IPS DF 19.7 (cell line): ENCODE results near the gene LRRK2.
"Not testable (repeated sequence)": the region's sequence is repeated elsewhere in the genome, so short reads cannot be mapped to it uniquely, and the experiment has no call there.

ENCODE experiments used
- DNase-seq: peaks from one replicate; pipeline ENCODE4 v3.0.0-alpha.2; 2013; ENCODE audit warnings: low read depth, low spot score

LRRK2 gene

GRCh38 chr12:40224439-40225291 is at the start of gene LRRK2:
TSS of gene LRRK2 (plus strand) at chr12:40224997. CDS start at chr12:40225132, 135 bp downstream.
- no peak for DNase-seq

DNA sequence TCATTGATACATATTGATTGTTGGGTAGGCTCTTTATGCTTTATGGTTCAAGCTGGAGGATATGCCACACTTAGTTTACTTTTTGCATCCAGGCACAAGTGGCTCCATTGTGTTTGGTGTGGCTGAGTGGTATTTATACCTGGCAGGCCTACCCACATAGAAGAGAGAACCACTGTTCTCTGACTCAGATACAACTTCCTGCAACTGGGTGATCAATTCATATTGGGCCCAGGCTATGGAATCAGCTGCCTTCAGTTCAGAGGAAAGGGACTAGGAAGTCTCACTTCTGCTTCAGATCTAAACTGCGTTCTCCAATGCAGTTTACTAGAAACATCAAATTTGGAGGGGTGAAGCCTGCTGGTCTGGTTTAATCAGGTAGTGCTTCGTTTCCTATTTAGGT is 49.8 kb upstream of the LRRK2 start:
- DNase-seq: no peak

GRCh38 chr12:40175489-40175888 is 49.3 kb upstream of the LRRK2 start:
- no peak for DNase-seq

DNA sequence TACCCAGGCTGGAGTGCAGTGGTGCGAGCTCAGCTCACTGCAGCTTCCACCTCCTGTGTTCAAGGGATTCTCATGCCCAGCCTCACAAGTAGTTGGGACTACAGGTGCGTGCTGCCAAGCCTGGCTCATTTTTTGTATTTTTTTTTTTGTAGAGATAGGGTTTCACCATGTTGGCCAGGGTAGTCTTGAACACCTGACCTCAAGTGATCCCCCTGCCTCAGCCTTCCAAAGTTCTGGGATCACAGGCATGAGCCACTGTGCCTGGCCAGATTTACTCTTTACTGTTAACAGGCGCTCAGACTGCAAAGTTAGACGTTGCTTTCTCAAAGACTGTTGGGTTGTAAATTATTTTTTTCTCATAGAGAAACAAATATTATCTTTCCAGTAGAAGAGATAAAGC is 46.1 kb upstream of the LRRK2 start:
- no peak for DNase-seq

GRCh38 chr12:40181490-40181889 is 43.3 kb upstream of the LRRK2 start:
- no peak for DNase-seq

GRCh38 chr12:40183715-40184114 is 41.1 kb upstream of the LRRK2 start:
- no peak for DNase-seq

DNA sequence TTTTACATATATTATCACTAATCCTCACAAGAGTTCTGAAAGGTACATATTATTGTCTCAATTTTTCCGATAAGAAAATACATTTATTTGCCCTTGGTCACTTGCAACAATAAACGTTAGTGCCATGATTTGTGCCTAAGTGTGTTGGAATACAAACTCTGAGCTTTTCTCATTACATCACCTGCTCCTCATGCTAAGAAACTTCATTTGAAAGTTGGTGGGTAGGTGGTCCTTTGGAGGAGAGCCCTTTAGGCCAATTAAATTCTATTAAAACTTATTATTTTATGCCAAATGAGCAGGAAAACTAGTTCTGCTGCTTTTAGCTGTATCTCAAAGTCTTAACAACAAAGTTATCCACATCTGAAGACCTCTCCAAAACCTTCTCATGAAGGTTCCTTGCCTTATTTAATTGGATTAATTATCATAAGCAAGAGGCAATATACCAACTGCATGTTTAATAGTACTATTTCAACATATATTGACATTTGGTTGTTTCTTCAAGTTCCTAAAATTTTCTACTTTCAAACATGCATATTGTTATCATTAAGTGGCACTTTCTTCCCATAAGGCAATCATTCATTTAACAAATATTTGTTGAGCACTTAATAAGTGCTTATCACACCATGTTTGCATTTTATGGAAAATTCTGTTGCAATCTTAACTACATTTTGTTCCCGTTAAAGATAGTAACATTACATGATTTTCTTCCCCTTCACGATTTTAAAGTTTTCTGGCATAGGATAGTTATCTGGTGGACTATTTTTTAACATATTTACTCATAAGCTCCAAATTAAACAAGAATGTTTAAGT is 40.1 kb upstream of the LRRK2 start:
- DNase-seq: no peak

DNA sequence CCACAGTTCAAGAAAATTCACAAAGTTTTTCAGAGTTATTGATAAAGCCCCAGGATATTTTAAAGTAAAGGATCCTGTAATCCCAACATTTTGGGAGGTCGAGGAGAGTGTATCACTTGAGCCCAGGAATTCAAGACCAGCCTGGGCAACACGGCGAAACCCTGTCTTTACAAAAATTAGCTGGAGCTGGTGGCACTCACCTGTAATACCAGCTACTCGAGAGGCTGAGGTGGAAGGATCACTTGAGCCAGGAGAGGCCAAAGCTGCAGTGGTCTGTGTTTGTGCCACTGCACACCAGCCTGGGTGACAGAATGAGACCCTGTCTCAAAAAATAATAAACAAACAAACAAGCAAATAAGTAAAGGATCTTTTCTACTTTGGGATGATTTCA is 39.5 kb upstream of the LRRK2 start:
- DNase-seq: no peak

- DNase-seq: no peak
Observed at GRCh38 chr12:40188558-40189320, 36.1 kb upstream of the LRRK2 start.

DNA sequence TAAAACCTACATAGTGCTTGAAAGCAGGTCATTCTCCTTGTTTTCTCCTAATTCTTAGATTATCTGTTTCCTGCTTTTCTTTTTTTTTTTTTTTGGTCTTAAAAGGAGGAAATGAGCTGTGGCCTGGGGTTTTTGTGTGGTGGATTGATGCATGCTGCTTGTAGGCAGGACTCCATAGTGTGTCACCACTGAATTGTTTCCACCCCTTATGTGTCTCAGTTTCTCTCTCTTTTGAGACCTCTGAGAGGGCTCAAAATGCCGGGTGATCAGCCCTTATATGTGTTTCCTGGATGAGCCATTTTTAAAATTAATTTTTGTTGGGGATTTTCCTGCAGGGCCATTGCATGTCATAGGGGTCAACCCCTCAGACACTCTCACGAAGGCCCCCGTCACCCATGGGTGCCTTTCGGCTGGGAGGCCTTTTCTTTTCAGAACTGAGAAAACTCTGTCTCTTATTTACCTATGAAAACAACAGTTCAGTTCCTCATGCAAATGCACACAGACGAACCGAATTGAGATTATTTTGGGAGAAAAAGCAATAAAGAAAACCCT is 32.0 kb upstream of the LRRK2 start:
- no peak for DNase-seq

GRCh38 chr12:40194846-40195245 is 30.0 kb upstream of the LRRK2 start:
- DNase-seq: no peak

DNA sequence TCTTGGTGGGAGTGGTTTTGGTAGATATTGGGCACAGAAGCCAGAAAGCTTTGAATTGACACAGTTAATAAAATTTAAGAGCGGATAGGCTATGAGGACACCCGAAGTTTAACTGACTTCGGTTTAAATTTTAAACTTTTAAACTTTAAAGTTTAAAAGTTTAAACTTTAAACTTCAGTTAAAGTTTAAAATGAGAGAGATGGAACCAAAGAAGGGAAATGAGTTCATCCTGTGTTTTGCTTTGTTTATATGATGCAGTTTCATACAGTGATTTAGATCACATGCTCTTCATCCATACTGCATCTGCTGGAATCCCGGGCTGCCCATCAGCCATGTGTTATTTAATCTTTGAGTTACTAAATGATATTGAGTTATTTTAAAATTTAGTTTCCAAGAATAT is 27.2 kb upstream of the LRRK2 start:
- DNase-seq: no peak

GRCh38 chr12:40198601-40199000 is 26.2 kb upstream of the LRRK2 start:
- no peak for DNase-seq

DNA sequence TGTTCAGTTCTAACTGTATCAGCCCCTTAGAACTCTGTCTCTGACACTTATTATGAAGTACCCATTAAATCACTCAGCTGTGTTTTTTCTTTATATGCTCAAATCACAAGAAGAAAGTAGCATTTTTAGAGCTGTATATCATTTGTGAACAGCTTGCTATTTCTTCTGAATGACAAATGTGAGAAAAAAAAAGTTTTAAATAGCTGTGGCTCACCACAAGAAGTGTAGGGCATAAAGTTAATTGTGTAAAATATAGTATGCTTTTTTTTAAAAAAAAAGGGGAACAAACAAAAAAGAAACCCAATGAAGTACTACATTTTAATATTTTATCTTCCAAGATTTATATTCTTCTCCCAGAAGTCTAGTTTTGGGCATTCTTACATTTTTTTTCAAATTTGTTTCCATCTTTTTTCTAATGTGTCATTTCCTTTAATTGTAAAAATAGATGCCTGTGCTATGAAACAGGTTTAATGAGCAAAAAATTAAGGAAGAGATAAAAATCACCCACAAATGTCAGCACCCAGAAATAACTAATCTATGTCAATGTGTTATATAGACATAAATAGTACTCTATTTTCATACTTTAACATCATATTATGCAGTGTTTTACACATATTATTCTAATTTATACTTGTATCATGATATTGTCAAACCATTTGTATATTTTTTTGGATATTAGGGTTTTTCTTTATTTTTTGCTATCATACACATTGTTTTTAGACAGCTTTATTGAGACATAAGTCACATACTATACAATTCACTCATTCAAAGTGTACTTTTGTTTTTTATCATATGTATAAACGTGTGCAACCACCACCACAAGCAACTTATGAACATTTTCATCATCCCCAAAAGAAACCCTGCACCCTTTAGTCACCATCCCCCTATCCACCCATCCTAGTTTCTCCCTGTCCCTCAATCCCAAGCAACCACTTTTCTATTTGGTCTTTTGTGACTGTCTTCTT is 22.4 kb upstream of the LRRK2 start:
- no peak for DNase-seq

- DNase-seq: no peak
Observed at GRCh38 chr12:40203060-40203430, 21.8 kb upstream of the LRRK2 start.

GRCh38 chr12:40204337-40204736 is 20.5 kb upstream of the LRRK2 start:
- DNase-seq: no peak

DNA sequence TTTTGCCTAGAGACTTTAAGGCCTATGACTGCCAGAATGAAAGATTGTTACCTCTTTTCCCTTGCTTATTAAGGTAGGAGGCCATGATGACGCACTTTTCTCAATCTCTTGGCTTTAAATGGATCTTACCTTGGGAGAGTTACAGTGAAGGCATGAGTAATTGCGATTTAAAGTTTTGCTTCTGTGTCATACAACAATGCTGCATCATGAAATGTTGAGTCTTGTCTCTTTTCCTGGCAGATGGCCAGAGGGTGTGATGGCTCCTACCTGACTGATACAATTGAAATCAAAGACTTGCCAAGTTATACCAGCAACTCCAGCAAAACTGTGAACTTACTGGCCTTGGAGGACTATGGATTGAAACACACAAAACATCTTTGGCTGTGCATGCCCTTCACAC is 17.2 kb upstream of the LRRK2 start:
- no peak for DNase-seq

DNA sequence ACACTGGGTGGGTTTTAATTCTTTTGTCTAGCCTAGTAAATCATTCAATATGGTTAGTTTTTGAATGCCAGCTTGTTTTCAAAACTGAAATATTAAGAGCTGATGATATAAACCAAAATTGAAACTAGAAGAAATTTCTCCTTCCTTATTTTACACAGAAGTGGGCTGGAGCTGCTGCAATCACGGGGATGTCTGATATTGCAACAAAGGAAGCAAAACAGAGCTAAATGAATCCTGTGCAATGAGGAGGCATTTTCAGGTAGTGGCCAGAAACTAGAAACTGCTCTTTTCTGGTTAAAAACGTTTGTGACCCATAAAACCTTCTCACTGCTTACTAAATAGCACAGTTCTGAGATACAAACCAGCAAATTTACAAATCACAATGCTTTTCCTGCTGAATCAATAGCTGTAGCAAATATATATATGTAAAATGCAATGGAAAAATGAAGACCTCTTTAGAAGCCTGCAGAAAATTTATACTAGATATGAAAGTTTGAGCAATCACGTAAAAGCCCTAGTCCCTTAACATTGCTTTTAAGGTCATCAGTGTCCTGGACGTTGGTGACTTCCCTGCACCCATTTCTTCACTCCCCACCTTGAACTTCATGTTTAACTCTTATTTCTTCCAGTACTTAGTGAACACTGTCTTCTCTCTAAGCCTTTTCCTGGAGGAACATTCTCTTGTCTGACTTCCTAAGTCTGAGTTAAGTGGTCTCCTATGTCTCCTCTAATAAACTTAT is 15.9 kb upstream of the LRRK2 start:
- no peak for DNase-seq

DNA sequence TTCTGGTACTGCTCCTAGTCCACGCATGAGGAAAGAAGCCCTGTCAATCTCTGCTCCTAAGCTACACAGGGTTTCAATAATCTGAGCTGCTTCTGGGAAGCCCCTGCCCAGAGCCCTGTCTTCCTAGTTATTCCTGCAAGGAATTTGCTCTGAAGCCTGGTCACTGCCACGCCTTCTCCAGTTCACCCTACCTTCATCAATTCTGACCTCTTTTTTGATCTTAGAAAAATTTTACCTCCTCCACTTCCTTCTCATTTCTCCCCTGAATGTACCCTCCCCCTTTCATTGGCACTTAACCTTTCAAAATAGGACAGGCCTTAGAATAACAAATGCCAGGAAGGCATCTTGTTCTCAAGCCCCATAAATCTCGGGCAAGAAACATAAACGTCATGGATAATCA is 14.9 kb upstream of the LRRK2 start:
- DNase-seq: no peak

GRCh38 chr12:40211186-40211585 is 13.6 kb upstream of the LRRK2 start:
- not testable (repeated sequence) for DNase-seq
